ENCODE measurements around the gene MOGAT3. TPM values are rescaled to one million over a fixed set of nuclear protein-coding genes. Genes with fewer than 3 reads are reported as not detected.
"Not testable (repeated sequence)": the region's sequence is repeated elsewhere in the genome, so short reads cannot be mapped to it uniquely, and the experiment has no call there.

The MOGAT3 gene
- total RNA-seq, 1 donor: not detected

GRCh38 chr7:101200504-101200861 is 353 bp downstream of the MOGAT3 start:
- Histone ChIP-seq H3K4me1 (ENCODE audit: insufficient read depth, low read length) (peaks cover 25% of the 10 kb centered on the region), H3K27me3 (ENCODE audit: insufficient read depth, low read length) (peaks cover 17% of the 10 kb centered on the region), H3K9me3 (ENCODE audit: low read depth, low read length) (no peaks in the 10 kb centered on the region), H3K4me3 (ENCODE audit: low read length) (no peak overlapping the region)

DNA sequence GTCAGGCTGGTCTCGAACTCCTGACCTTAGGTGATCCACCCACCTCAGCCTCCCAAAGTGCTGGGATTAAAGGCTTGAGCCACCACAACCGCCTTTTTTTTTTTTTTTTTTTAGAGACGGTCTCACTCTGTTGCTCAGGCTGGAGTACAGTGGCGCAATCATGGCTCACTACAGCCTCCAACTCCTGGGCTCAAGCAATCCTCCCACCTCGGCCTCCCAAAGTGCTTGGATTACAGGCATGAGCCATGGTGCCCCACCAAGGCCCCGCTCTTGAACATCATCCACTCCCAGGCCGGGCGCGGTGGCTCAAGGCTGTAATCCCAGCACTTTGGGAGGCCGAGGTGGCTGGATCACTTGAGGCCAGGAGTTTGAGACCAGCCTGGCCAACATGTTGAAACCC is 1.3 kb downstream of the MOGAT3 start:
- Histone ChIP-seq H3K27me3 (ENCODE audit: insufficient read depth, low read length) (peaks cover 17% of the 10 kb centered on the region), H3K4me1 (ENCODE audit: insufficient read depth, low read length) (peaks cover 25% of the 10 kb centered on the region)
- H3K4me3 ChIP-seq (ENCODE audit: low read length); H3K9me3 ChIP-seq (ENCODE audit: low read depth, low read length): not testable (repeated sequence)

- Histone ChIP-seq H3K27me3 (ENCODE audit: insufficient read depth, low read length) (peaks cover 17% of the 10 kb centered on the region), H3K4me3 (ENCODE audit: low read length) (no peak overlapping the region), H3K4me1 (ENCODE audit: insufficient read depth, low read length) (peaks cover 16% of the 10 kb centered on the region), H3K9me3 (ENCODE audit: low read depth, low read length) (no peaks in the 10 kb centered on the region)
Observed at GRCh38 chr7:101198476-101198875, 2.4 kb downstream of the MOGAT3 start.

DNA sequence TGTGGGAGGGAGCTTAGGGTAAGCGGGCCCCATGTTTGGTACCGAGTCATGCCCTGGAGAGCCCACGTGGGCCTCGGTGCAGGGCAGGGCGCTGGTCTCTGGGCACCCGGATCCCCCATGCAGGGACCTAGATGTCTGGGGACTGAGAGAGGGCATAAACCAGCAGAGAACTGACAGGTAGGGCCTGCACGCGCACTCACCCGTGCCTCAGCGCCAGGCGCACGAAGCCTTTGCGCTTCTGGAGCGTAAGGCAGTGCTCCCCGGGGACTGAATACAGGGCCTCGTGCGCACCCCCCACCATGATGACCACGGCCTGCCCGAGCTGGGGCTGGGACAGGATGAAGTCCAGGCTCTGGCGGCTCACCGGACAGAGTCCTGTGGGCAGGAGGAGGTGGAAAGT is 2.8 kb downstream of the MOGAT3 start:
- peaks cover 17% of the 10 kb centered on the region for H3K27me3 ChIP-seq (ENCODE audit: insufficient read depth, low read length)

GRCh38 chr7:101195884-101196283 is 5.0 kb downstream of the MOGAT3 start:
- H3K9me3 ChIP-seq (ENCODE audit: low read depth, low read length): no peaks in the 10 kb centered on the region
- H3K27me3 ChIP-seq (ENCODE audit: insufficient read depth, low read length): peaks cover 6% of the 10 kb centered on the region
- H3K4me1 ChIP-seq (ENCODE audit: insufficient read depth, low read length): peaks cover 2% of the 10 kb centered on the region
- H3K4me3 ChIP-seq (ENCODE audit: low read length): no peak overlapping the region

More for the DNA sequence above, 2.8 kb downstream of the MOGAT3 start:
- no peak overlapping the region for H3K4me3 ChIP-seq (ENCODE audit: low read length)
- H3K9me3 ChIP-seq (ENCODE audit: low read depth, low read length): no peaks in the 10 kb centered on the region
- peaks cover 13% of the 10 kb centered on the region for H3K4me1 ChIP-seq (ENCODE audit: insufficient read depth, low read length)

- Histone ChIP-seq H3K27me3 (ENCODE audit: insufficient read depth, low read length) (peaks cover 9% of the 10 kb centered on the region), H3K9me3 (ENCODE audit: low read depth, low read length) (no peaks in the 10 kb centered on the region), H3K4me3 (ENCODE audit: low read length) (no peak overlapping the region), H3K4me1 (ENCODE audit: insufficient read depth, low read length) (peaks cover 6% of the 10 kb centered on the region)
Observed at GRCh38 chr7:101189109-101189508, 11.7 kb downstream of the MOGAT3 start.

DNA sequence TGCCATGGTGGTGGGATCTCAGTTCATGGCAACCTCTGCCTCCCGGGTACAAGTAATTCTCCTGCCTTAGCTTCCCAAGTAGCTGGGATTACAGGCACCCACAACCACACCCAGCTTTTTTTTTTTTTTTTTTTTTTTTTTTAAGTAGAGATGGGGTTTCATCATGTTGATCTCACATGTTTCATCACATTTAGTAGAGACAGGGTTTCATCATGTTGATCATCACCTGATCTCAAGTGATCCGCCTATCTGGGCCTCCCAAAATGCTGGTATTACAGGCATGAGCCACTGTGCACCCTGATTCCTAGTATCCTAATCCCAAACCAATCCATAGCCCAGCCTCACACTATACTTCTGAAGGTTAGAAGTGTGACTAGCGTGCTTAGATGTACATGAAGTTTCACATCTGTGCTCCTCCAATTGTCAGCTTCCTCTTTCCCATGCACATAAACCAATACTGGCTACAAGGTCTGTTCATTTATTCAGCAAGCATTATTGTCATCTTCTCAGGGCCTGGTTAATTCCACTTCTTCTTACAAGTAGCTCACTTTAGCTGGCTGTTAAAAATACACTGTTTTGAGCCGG is 13.9 kb downstream of the MOGAT3 start:
- Histone ChIP-seq H3K4me1 (ENCODE audit: insufficient read depth, low read length) (peaks cover 6% of the 10 kb centered on the region), H3K9me3 (ENCODE audit: low read depth, low read length) (no peaks in the 10 kb centered on the region), H3K4me3 (ENCODE audit: low read length) (no peak overlapping the region), H3K27me3 (ENCODE audit: insufficient read depth, low read length) (peaks cover 16% of the 10 kb centered on the region)

DNA sequence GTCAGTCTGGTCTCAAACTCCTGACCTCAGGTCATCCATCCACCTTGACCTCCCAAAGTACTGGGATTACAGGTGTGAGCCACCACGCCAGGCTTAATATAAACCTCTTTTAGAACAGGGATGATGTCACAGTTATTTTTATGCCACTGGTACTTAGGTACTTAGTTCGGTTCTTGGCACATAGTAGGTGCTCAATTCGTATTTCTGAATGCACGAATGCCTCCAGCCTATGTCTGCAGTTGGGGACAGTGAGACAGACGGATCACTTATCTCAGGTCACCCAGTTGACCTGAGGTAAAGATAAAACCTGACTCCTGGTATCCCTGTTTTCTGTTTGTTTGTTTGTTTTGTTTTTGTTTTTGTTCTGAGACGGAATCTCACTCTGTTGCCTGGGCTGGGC is 14.6 kb downstream of the MOGAT3 start:
- Histone ChIP-seq H3K27me3 (ENCODE audit: insufficient read depth, low read length) (peaks cover 20% of the 10 kb centered on the region), H3K9me3 (ENCODE audit: low read depth, low read length) (no peaks in the 10 kb centered on the region), H3K4me1 (ENCODE audit: insufficient read depth, low read length) (peaks cover 6% of the 10 kb centered on the region), H3K4me3 (ENCODE audit: low read length) (no peak overlapping the region)

DNA sequence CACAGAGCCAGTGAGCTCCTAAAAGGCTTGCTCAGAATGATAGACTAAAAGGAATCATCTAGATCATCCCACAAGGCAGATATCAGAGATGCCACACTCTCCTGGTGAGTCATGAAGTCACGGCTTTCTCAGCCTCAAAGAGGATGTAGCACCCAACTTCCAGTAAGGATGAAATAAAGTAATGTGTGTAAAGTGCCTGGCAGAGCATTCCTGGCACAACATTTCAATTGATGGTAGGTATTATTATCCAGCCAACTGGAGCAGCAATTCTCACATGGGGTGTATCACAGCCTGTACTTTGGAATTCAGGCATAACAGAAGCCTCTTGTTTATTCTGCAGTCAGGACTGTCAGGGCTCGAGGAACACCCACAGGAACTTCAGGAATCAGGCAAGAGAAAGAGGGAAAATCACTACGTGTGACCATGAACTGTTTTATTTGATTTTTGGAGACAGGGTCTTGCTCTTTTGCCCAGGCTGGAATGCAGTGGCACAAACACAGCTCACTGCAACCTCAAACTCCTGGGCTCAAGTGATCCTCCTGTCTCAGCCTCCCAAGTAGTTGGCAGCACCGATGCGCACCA is 15.5 kb downstream of the MOGAT3 start:
- Histone ChIP-seq H3K27me3 (ENCODE audit: insufficient read depth, low read length) (peaks cover 28% of the 10 kb centered on the region), H3K4me3 (ENCODE audit: low read length) (no peak overlapping the region), H3K9me3 (ENCODE audit: low read depth, low read length) (no peaks in the 10 kb centered on the region), H3K4me1 (ENCODE audit: insufficient read depth, low read length) (peaks cover 6% of the 10 kb centered on the region)

DNA sequence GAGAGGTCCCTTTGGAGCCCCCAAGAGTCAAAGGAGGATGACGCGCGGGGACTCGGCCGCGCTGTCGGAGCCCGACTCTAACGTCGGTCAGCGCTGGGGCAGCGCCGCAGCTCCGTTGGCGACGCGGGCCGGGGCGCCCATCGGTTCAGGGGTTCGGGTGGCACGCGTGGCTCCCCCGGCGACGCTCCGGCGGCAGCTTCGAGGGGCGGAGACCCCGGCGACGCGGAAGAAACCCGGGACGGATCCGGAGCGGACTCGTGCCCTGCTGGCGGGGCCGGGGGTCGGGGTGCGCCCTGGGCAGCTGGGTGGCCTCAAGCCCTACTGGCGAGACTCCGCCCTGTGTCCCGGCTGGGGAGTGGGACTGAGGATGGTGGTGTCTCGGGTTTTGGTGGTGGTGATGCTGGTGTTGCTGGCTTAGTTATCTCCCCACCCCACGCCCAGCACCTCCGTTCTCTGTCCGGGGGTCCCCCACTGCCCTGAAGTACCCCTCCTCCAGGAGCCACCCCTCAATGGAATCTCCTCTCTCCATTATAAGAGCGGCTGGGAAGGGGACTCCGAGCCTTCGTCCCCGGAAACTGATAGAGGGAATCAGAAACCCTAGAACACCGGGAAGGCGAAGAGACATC is 20.6 kb downstream of the MOGAT3 start, which contains the start of gene NAT16:
TSS of gene NAT16 (minus strand) at position 164 of the 626 bp plus-strand sequence. CDS start 5,486 bp downstream, outside the sequence.
- Histone ChIP-seq H3K4me1 (ENCODE audit: insufficient read depth, low read length) (no peaks in the 10 kb centered on the region), H3K27me3 (ENCODE audit: insufficient read depth, low read length) (peaks cover 63% of the 10 kb centered on the region), H3K9me3 (ENCODE audit: low read depth, low read length) (no peaks in the 10 kb centered on the region), H3K4me3 (ENCODE audit: low read length) (no peak within 1 kb of the TSS)

GRCh38 chr7:101179713-101180112 is 21.1 kb downstream of the MOGAT3 start:
- Histone ChIP-seq H3K4me1 (ENCODE audit: insufficient read depth, low read length) (no peaks in the 10 kb centered on the region), H3K9me3 (ENCODE audit: low read depth, low read length) (no peaks in the 10 kb centered on the region), H3K4me3 (ENCODE audit: low read length) (no peak overlapping the region), H3K27me3 (ENCODE audit: insufficient read depth, low read length) (peaks cover 65% of the 10 kb centered on the region)

DNA sequence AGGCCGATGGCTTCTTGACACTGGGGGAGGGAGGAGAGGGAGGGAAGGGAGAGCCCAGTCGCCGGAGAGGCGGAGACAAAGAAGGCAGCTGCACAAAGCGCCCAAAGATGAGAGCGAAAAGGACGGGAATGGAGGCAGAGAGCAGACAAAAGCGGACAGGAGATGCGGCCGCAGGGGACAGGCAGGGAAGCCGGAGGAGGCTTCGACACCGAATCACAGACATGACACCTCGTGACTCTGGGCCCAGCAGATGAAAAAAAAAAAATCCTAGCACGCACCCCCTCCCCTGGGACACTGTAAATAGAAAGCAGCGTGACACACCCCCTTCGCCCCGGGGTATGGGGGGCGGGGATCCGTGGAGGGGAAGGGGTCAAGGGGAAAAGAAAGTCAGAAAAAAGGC is 21.7 kb downstream of the MOGAT3 start:
- H3K4me1 ChIP-seq (ENCODE audit: insufficient read depth, low read length): peaks cover 5% of the 10 kb centered on the region
- peaks cover 68% of the 10 kb centered on the region for H3K27me3 ChIP-seq (ENCODE audit: insufficient read depth, low read length)

DNA sequence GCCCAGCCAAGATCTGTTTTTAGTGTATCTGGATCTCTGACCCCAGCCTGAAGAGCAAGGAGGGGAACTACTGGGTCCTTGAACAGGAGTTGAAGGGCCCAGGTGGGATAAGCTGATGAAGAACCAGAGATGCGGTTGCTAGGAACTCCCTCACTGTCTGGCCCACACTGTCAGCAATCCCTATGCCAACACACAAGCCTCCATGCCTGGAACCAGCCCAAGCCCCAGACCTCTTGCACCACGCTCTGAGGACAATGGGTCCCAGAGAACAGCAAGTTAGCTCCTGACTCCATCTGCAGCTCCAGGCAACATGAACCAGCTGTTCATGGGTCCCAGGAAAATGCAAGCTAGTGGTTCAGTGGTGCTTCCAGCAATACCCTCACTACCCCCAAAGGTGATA is 23.2 kb downstream of the MOGAT3 start:
- H3K9me3 ChIP-seq (ENCODE audit: low read depth, low read length): no peaks in the 10 kb centered on the region
- peaks cover 83% of the 10 kb centered on the region for H3K27me3 ChIP-seq (ENCODE audit: insufficient read depth, low read length)
- no peak overlapping the region for H3K4me3 ChIP-seq (ENCODE audit: low read length)
- H3K4me1 ChIP-seq (ENCODE audit: insufficient read depth, low read length): peaks cover 18% of the 10 kb centered on the region

More for the DNA sequence above, 21.7 kb downstream of the MOGAT3 start:
- Histone ChIP-seq H3K4me3 (ENCODE audit: low read length) (no peak overlapping the region), H3K9me3 (ENCODE audit: low read depth, low read length) (no peaks in the 10 kb centered on the region)

- Histone ChIP-seq H3K9me3 (ENCODE audit: low read depth, low read length) (no peaks in the 10 kb centered on the region), H3K4me1 (ENCODE audit: insufficient read depth, low read length) (peaks cover 38% of the 10 kb centered on the region), H3K4me3 (ENCODE audit: low read length) (no peak overlapping the region), H3K27me3 (ENCODE audit: insufficient read depth, low read length) (peaks cover 87% of the 10 kb centered on the region)
Observed at GRCh38 chr7:101175664-101176063, 25.2 kb downstream of the MOGAT3 start.

GRCh38 chr7:101174322-101174854 is 26.4 kb downstream of the MOGAT3 start:
- H3K4me1 ChIP-seq (ENCODE audit: insufficient read depth, low read length): peaks cover 51% of the 10 kb centered on the region
- peaks cover 95% of the 10 kb centered on the region for H3K27me3 ChIP-seq (ENCODE audit: insufficient read depth, low read length)
- H3K9me3 ChIP-seq (ENCODE audit: low read depth, low read length): no peaks in the 10 kb centered on the region
- no peak overlapping the region for H3K4me3 ChIP-seq (ENCODE audit: low read length)
